ENCODE results near the gene ATP10D.

ATP10D gene

DNA sequence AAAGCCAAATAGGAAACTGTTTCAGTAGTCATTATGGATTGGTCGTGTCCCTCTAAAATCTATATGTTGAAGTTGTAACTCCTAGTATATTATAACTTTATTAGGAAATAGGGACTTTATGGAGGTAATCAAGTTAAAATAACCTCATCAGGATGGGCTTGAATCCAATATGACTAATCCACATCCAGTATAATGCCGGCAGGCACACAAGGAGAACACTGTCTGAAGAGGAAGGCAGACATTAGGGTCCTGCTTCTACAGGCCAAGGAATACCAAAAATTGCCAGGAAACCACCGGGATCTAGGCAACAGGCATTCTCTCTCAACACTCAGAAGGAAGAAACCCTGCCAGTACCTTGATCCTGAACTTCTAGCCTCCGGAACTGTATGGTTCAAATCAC is 130.3 kb downstream of the ATP10D start:
- Histone ChIP-seq H3K9ac (ENCODE audit: low read length) (no peak overlapping the region), H3K4me1 (ENCODE audit: insufficient read depth, low read length, severe bottlenecking) (no peaks in the 10 kb centered on the region), H3K4me2 (ENCODE audit: low read length) (no peak overlapping the region), H3K27ac (ENCODE audit: low read depth, low read length, poor library complexity, severe bottlenecking) (no peak overlapping the region), H3K79me2 (ENCODE audit: insufficient read depth, low read length) (no peaks in the 10 kb centered on the region), H4K20me1 (ENCODE audit: insufficient read depth, low read length) (no peaks in the 10 kb centered on the region), H3K4me3 (ENCODE audit: low read depth, low read length, poor library complexity, severe bottlenecking) (no peak overlapping the region), H2AFZ (ENCODE audit: low read length) (no peak overlapping the region), H3F3A (ENCODE audit: insufficient read depth, low read length) (no peaks in the 10 kb centered on the region), H3K9me2 (ENCODE audit: low read depth, low read length) (no peaks in the 10 kb centered on the region), H3K9me3 (ENCODE audit: low read length) (no peaks in the 10 kb centered on the region), H3K36me3 (ENCODE audit: insufficient read depth, low read length) (no peaks in the 10 kb centered on the region), H3K27me3 (ENCODE audit: insufficient read depth, low read length) (no peaks in the 10 kb centered on the region)
- no peak for TF ChIP-seq EZH2 (IDR thresholded peaks at IDR 0.05; ENCODE audit: borderline replicate concordance, low read length)

DNA sequence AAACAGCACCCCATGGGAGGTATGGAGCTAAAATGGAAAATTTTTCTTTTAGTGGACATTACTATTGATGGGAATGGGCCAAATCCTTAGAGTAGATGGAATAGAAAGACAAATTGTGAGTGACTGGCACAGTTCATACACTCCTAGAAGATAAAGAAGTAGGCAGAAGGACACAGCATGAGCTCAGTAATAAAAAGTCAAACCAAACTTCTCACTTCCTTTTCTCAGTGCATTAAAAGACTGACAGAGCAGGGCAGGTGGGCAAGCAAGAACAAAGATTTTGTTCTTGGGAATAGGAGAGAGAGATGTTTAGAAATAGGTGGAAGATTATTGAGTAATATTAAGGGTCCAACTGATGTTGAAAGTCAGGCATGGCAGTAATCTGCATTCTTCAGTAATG is 132.5 kb downstream of the ATP10D start:
- Histone ChIP-seq H3K36me3 (ENCODE audit: insufficient read depth, low read length) (no peaks in the 10 kb centered on the region), H4K20me1 (ENCODE audit: insufficient read depth, low read length) (no peaks in the 10 kb centered on the region), H3K27ac (ENCODE audit: low read depth, low read length, poor library complexity, severe bottlenecking) (no peak overlapping the region), H3K4me2 (ENCODE audit: low read length) (no peak overlapping the region), H2AFZ (ENCODE audit: low read length) (no peak overlapping the region), H3K9me2 (ENCODE audit: low read depth, low read length) (no peaks in the 10 kb centered on the region), H3K9me3 (ENCODE audit: low read length) (no peaks in the 10 kb centered on the region), H3K27me3 (ENCODE audit: insufficient read depth, low read length) (no peaks in the 10 kb centered on the region), H3K9ac (ENCODE audit: low read length) (no peak overlapping the region), H3F3A (ENCODE audit: insufficient read depth, low read length) (no peaks in the 10 kb centered on the region), H3K4me1 (ENCODE audit: insufficient read depth, low read length, severe bottlenecking) (no peaks in the 10 kb centered on the region), H3K79me2 (ENCODE audit: insufficient read depth, low read length) (no peaks in the 10 kb centered on the region), H3K4me3 (ENCODE audit: low read depth, low read length, poor library complexity, severe bottlenecking) (no peak overlapping the region)
- TF ChIP-seq, protein P1, sequence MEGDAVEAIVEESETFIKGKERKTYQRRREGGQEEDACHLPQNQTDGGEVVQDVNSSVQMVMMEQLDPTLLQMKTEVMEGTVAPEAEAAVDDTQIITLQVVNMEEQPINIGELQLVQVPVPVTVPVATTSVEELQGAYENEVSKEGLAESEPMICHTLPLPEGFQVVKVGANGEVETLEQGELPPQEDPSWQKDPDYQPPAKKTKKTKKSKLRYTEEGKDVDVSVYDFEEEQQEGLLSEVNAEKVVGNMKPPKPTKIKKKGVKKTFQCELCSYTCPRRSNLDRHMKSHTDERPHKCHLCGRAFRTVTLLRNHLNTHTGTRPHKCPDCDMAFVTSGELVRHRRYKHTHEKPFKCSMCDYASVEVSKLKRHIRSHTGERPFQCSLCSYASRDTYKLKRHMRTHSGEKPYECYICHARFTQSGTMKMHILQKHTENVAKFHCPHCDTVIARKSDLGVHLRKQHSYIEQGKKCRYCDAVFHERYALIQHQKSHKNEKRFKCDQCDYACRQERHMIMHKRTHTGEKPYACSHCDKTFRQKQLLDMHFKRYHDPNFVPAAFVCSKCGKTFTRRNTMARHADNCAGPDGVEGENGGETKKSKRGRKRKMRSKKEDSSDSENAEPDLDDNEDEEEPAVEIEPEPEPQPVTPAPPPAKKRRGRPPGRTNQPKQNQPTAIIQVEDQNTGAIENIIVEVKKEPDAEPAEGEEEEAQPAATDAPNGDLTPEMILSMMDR (IDR thresholded peaks at IDR 0.05; ENCODE audit: low read length), result no peak

DNA sequence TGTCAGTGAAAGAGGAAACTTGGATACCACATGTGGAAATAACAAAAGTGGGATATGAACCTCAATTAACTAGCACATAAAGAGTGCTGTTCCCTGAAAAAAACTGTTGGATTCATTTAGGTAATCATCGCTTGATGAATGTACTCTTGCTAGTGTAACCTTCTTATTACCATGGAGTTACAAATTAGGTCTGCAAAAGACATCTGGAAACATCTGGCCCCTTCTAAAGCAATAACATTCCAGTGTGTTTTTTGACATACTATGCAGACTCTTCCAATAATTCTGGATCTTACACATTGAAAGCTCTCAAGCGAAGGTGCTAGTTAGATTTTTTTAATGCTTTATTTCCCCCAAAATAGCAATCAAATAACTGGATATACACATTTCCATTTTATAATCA is 134.6 kb downstream of the ATP10D start:
- Histone ChIP-seq H3K27ac (ENCODE audit: low read depth, low read length, poor library complexity, severe bottlenecking) (no peak overlapping the region), H3K9me2 (ENCODE audit: low read depth, low read length) (no peaks in the 10 kb centered on the region), H3K4me2 (ENCODE audit: low read length) (no peak overlapping the region), H4K20me1 (ENCODE audit: insufficient read depth, low read length) (no peaks in the 10 kb centered on the region), H3K4me1 (ENCODE audit: insufficient read depth, low read length, severe bottlenecking) (no peaks in the 10 kb centered on the region), H2AFZ (ENCODE audit: low read length) (no peak overlapping the region), H3F3A (ENCODE audit: insufficient read depth, low read length) (no peaks in the 10 kb centered on the region), H3K27me3 (ENCODE audit: insufficient read depth, low read length) (no peaks in the 10 kb centered on the region), H3K4me3 (ENCODE audit: low read depth, low read length, poor library complexity, severe bottlenecking) (no peak overlapping the region), H3K36me3 (ENCODE audit: insufficient read depth, low read length) (no peaks in the 10 kb centered on the region), H3K79me2 (ENCODE audit: insufficient read depth, low read length) (no peaks in the 10 kb centered on the region), H3K9me3 (ENCODE audit: low read length) (no peaks in the 10 kb centered on the region), H3K9ac (ENCODE audit: low read length) (no peak overlapping the region)
- TF ChIP-seq, protein P1 (IDR thresholded peaks at IDR 0.05; ENCODE audit: low read length), result no peak
- no peak for TF ChIP-seq EZH2 (IDR thresholded peaks at IDR 0.05; ENCODE audit: borderline replicate concordance, low read length)

DNA sequence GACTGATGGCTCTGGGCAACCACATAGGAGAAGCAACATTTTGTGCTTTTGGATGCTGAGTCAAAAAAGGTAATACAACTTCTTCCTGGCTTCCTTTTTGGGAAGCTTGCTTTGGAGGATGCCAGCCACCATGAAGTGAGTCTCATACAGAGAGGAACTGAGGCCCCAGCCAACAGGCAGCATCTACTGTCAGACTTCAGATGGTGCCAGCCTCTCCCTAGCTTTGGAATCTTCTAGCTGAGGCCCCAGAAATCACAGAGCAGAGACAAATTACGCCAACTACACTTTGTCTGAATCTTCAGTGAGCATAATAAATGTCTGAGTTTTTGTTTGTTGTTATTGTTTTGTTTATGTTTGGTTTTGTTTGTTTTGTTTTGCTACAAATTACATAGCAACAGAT is 136.1 kb downstream of the ATP10D start:
- TF ChIP-seq, protein P1 (IDR thresholded peaks at IDR 0.05; ENCODE audit: low read length), result no peak
- TF ChIP-seq EZH2 (IDR thresholded peaks at IDR 0.05; ENCODE audit: borderline replicate concordance, low read length), result no peak
- Histone ChIP-seq H3K27me3 (ENCODE audit: insufficient read depth, low read length) (no peaks in the 10 kb centered on the region), H4K20me1 (ENCODE audit: insufficient read depth, low read length) (no peaks in the 10 kb centered on the region), H3K9me3 (ENCODE audit: low read length) (no peaks in the 10 kb centered on the region), H3K4me2 (ENCODE audit: low read length) (no peak overlapping the region), H3K27ac (ENCODE audit: low read depth, low read length, poor library complexity, severe bottlenecking) (no peak overlapping the region), H3K36me3 (ENCODE audit: insufficient read depth, low read length) (no peaks in the 10 kb centered on the region), H3K9me2 (ENCODE audit: low read depth, low read length) (no peaks in the 10 kb centered on the region), H3F3A (ENCODE audit: insufficient read depth, low read length) (no peaks in the 10 kb centered on the region), H2AFZ (ENCODE audit: low read length) (no peak overlapping the region), H3K79me2 (ENCODE audit: insufficient read depth, low read length) (no peaks in the 10 kb centered on the region), H3K4me3 (ENCODE audit: low read depth, low read length, poor library complexity, severe bottlenecking) (no peak overlapping the region), H3K4me1 (ENCODE audit: insufficient read depth, low read length, severe bottlenecking) (no peaks in the 10 kb centered on the region), H3K9ac (ENCODE audit: low read length) (no peak overlapping the region)

Data from OCI-LY1 (cell line).